ENCODE results near the gene BSN. TPM values are rescaled to one million over a fixed set of nuclear protein-coding genes. Genes with fewer than 3 reads are reported as not detected.

The BSN gene
- total RNA-seq, 4 donors from 2014 or later: under 0.01 to 0.32 (median 0.27) TPM; not detected in 1

DNA sequence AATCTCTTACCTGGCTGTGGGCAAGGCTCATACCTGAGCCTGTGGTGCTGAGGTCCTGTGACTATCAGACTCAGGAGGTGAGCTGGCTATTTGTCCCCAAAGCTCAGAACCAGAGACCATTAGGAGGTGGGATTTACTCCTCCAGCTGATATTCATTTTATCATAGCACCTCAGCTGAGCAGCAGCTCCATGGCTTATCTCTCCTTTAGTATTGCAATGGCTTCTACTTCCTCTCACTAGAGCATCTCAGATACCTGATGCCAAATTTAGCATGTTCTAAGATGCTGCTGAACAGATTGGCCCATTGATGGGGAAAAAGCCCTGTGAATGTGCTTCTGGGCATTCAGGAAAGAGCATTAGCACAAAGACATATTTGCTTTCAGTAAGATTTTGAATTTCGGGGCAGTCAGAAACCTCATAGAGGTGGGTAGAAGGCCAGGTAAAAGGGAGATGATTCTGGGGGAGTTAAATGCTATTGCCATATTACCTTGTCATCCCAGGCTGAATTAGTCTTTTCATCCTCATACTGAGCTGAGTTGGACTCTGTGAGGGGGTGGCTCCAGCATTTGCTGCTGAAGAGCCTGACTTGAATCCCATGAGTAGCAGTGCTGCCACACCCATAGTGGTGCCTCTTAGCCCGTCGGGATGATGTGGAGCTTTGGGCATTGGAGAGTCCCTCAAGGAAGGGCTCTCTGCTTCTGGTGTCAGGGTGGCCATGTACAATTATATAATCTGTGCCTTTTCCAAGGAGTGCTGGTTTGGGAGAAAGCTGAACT, 2.4 kb downstream of the BSN start:
- no peaks in the 10 kb centered on the region for H3K9me3 ChIP-seq
- intact Hi-C loops (cut with DNase I; ENCODE audit: low total_unique reads) (no loop called here), in situ Hi-C loops (cut with MboI; ENCODE audit: low pct_ligation_motif_present in 1 of 4, low pct_unique_long_range_greater_than_20kb in 1 of 4, low sequenced_read_pairs in 3 of 4) (no loop called here)
- DNase-seq: no peak
- no peaks in the 10 kb centered on the region for H3K36me3 ChIP-seq
- peaks cover 4 to 19% (median 15%) of the 10 kb centered on the region in 4 donors for H3K4me1 ChIP-seq
- WGBS, 2 donors (ENCODE audit: low coverage in 1 of 2): 79% methylated on average over 3 of the region's 3 CpGs; no CpG with 5 or more reads in 1 of the 2 donors
- no peak overlapping the region for H3K27ac ChIP-seq
- peaks cover 33% of the 10 kb centered on the region for H3K27me3 ChIP-seq
- H3K4me3 ChIP-seq: no peak overlapping the region
- TF ChIP-seq EP300 (IDR thresholded peaks at IDR 0.05; ENCODE audit: low read depth): no peak
- TF ChIP-seq POLR2AphosphoS5 (IDR thresholded peaks at IDR 0.05): no peak
- no peak for TF ChIP-seq CTCF (IDR thresholded peaks at IDR 0.05)
- no peak for TF ChIP-seq POLR2A (IDR thresholded peaks at IDR 0.05)

- WGBS, 2 donors (ENCODE audit: low coverage in 1 of 2): 53% methylated on average over 4 of the region's 4 CpGs; no CpG with 5 or more reads in 1 of the 2 donors
- no peaks in the 10 kb centered on the region for H3K4me1 ChIP-seq
- H3K27me3 ChIP-seq: no peaks in the 10 kb centered on the region
- in situ Hi-C loops (cut with MboI; ENCODE audit: low pct_ligation_motif_present in 1 of 4, low pct_unique_long_range_greater_than_20kb in 1 of 4, low sequenced_read_pairs in 3 of 4): no loop called here
- TF ChIP-seq CTCF (IDR thresholded peaks at IDR 0.05) (no peak), EP300 (IDR thresholded peaks at IDR 0.05; ENCODE audit: low read depth) (no peak), POLR2A (IDR thresholded peaks at IDR 0.05) (no peak), POLR2AphosphoS5 (IDR thresholded peaks at IDR 0.05) (no peak)
- no peaks in the 10 kb centered on the region for H3K9me3 ChIP-seq
- no peaks in the 10 kb centered on the region for H3K36me3 ChIP-seq
- no peak overlapping the region for H3K4me3 ChIP-seq
- no peak overlapping the region for H3K27ac ChIP-seq
- intact Hi-C loops (cut with DNase I; ENCODE audit: low total_unique reads): no loop called here
- no peak for DNase-seq
These were observed 8.8 kb downstream of the BSN start for GRCh38 chr3:49563040-49563578.

- H3K36me3 ChIP-seq: no peaks in the 10 kb centered on the region
- H3K4me3 ChIP-seq: no peak overlapping the region
- H3K4me1 ChIP-seq: no peaks in the 10 kb centered on the region
- H3K27me3 ChIP-seq: no peaks in the 10 kb centered on the region
- DNase-seq: no peak
- 92% methylated on average over 4 of the region's 4 CpGs; no CpG with 5 or more reads in 1 of the 2 donors for WGBS, 2 donors (ENCODE audit: low coverage in 1 of 2)
- intact Hi-C loops (cut with DNase I; ENCODE audit: low total_unique reads) (no loop called here), in situ Hi-C loops (cut with MboI; ENCODE audit: low pct_ligation_motif_present in 1 of 4, low pct_unique_long_range_greater_than_20kb in 1 of 4, low sequenced_read_pairs in 3 of 4) (no loop called here)
- no peak overlapping the region for H3K27ac ChIP-seq
- no peaks in the 10 kb centered on the region for H3K9me3 ChIP-seq
- TF ChIP-seq EP300 (IDR thresholded peaks at IDR 0.05; ENCODE audit: low read depth): no peak
- no peak for TF ChIP-seq POLR2A (IDR thresholded peaks at IDR 0.05)
- TF ChIP-seq CTCF (IDR thresholded peaks at IDR 0.05): no peak
- no peak for TF ChIP-seq POLR2AphosphoS5 (IDR thresholded peaks at IDR 0.05)
These were observed 9.5 kb downstream of the BSN start for GRCh38 chr3:49563766-49564165.

DNA sequence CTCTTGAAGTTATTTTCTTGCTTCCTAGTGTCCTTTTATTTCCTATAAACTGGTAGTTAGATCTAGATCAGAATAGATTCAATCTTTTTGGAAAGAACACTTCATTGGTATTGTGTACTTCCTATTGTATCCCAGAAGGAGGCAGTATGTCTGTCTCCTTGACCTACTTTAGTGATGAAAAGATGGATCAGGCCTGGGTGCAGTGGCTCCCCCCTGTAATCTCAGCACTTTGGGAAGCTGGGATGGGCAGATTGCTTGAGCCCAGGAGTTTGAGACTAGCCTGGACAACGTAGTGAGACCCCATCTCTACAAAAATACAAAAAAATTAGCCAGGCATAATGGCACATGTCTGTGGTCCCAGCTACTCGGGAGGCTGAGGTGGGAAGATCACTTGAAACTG, 12.0 kb downstream of the BSN start:
- H3K9me3 ChIP-seq: no peaks in the 10 kb centered on the region
- H3K27ac ChIP-seq: no peak overlapping the region
- H3K27me3 ChIP-seq: no peaks in the 10 kb centered on the region
- no peaks in the 10 kb centered on the region for H3K36me3 ChIP-seq
- DNase-seq: no peak
- 83 to 86% methylated on average over 1 to 2 of the region's 2 CpGs for whole genome bisulfite sequencing, 2 donors (ENCODE audit: low coverage in 1 of 2)
- in situ Hi-C loops (cut with MboI; ENCODE audit: low pct_ligation_motif_present in 1 of 4, low pct_unique_long_range_greater_than_20kb in 1 of 4, low sequenced_read_pairs in 3 of 4): no loop called here
- intact Hi-C loops (cut with DNase I; ENCODE audit: low total_unique reads): no loop called here
- H3K4me3 ChIP-seq: no peak overlapping the region
- TF ChIP-seq POLR2AphosphoS5 (IDR thresholded peaks at IDR 0.05): no peak
- no peak for TF ChIP-seq CTCF (IDR thresholded peaks at IDR 0.05)
- no peak for TF ChIP-seq EP300 (IDR thresholded peaks at IDR 0.05; ENCODE audit: low read depth)
- no peak for TF ChIP-seq POLR2A (IDR thresholded peaks at IDR 0.05)
- H3K4me1 ChIP-seq: no peaks in the 10 kb centered on the region
